Stimulated activated naive CD8-positive, alpha-beta T cell treated with anti-CD3 and anti-CD28 coated beads, Interleukin-15, Interleukin-2, amounts not matched to agents 100 ng/mL and 50 ng/mL, for 24 hours (primary cell): Measurements from ENCODE around the gene CCT6B.
"Not testable (repeated sequence)": the region's sequence is repeated elsewhere in the genome, so short reads cannot be mapped to it uniquely, and the experiment has no call there.

Source experiments
- H3K27ac Mint-ChIP-seq: one replicate; pipeline ENCODE4 v1.8.0; 2021; ENCODE audit warnings: mild to moderate bottlenecking, mixed read lengths
- H3K27me3 Mint-ChIP-seq: one replicate; pipeline ENCODE4 v1.8.0; 2021; ENCODE audit warnings: mixed read lengths
- H3K36me3 Mint-ChIP-seq: one replicate; pipeline ENCODE4 v1.8.0; 2021; ENCODE audit warnings: low read depth, mixed read lengths
- H3K4me1 Mint-ChIP-seq: one replicate; pipeline ENCODE4 v1.8.0; 2021; ENCODE audit warnings: low read depth, mixed read lengths
- H3K4me3 Mint-ChIP-seq: one replicate; pipeline ENCODE4 v1.8.0; 2021; ENCODE audit warnings: mild to moderate bottlenecking, mixed read lengths
- H3K9me3 Mint-ChIP-seq: one replicate; pipeline ENCODE4 v1.8.0; 2021; ENCODE audit warnings: mixed read lengths

CCT6B gene, protein sequence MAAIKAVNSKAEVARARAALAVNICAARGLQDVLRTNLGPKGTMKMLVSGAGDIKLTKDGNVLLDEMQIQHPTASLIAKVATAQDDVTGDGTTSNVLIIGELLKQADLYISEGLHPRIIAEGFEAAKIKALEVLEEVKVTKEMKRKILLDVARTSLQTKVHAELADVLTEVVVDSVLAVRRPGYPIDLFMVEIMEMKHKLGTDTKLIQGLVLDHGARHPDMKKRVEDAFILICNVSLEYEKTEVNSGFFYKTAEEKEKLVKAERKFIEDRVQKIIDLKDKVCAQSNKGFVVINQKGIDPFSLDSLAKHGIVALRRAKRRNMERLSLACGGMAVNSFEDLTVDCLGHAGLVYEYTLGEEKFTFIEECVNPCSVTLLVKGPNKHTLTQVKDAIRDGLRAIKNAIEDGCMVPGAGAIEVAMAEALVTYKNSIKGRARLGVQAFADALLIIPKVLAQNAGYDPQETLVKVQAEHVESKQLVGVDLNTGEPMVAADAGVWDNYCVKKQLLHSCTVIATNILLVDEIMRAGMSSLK

DNA sequence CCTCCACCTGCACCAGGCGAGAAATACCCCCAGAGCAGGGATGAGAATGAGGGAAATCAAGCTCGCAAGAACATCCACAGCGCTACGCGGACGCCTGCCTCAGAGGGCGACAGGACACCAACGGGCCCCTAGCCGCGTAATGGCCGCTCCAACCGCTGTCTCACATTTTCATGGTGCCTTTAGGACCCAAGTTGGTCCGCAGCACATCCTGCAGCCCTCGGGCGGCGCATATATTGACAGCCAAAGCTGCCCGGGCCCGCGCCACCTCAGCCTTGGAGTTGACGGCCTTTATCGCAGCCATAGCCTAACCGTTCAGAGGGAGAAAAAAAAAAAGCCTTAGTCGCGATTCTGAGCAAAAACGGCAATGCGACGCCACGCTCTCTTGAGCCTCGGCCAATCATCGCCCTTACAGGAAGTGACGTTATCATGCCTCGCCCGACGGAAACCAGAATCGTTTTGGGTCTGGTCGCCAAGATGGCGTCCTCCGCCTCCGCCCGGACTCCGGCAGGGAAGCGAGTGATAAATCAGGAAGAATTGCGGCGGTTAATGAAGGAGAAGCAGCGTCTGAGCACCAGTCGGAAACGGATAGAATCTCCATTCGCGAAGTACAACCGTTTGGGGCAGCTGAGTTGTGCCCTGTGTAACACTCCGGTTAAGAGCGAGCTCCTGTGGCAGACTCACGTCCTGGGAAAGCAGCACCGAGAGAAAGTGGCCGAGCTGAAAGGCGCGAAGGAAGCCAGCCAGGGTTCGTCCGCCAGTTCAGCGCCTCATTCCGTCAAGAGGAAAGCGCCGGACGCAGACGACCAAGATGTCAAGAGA lies at the start of gene CCT6B, which contains the start of gene ZNF830:
TSS of gene CCT6B (minus strand) at position 368 of the 819 bp plus-strand sequence. CDS start at position 301, 67 bp downstream.
TSS of gene ZNF830 (plus strand) at position 448 of the 819 bp plus-strand sequence. CDS start at position 475, 27 bp downstream.
- H3K27me3 Mint-ChIP-seq: peaks cover 8% of the 10 kb centered on the region
- peak within 1 kb of the TSS; percentile 100 for H3K4me3 Mint-ChIP-seq
- peaks cover 35% of the 10 kb centered on the region for H3K4me1 Mint-ChIP-seq
- peak within 1 kb of the TSS; percentile 100 for H3K27ac Mint-ChIP-seq
- peaks cover 5% of the 10 kb centered on the region for H3K9me3 Mint-ChIP-seq
- peaks cover 41% of the 10 kb centered on the region for H3K36me3 Mint-ChIP-seq

DNA sequence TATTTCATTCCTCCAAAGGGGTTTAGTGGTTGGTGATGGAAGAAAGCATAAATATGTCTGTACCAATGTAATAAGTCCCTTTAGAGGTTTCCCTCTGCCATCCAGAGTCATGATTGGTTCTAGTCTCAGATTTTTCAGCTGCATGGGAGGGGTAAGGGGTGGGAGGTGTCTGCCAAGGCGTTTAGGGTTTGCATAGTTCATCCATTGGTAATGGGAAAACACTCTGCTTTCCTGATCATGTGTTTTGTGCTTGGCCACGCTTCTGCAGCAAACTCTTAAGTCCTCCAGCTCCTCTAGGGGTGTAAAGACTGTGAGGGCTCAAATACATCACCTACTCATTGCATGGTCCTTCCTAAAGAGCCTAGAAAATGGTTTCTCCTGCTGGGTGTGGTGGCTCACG lies 48.8 kb upstream of the CCT6B start:
- H3K27ac Mint-ChIP-seq: no peak overlapping the region
- no peaks in the 10 kb centered on the region for H3K27me3 Mint-ChIP-seq
- peaks cover 35% of the 10 kb centered on the region for H3K36me3 Mint-ChIP-seq
- no peak overlapping the region for H3K4me3 Mint-ChIP-seq
- H3K9me3 Mint-ChIP-seq: no peaks in the 10 kb centered on the region
- no peaks in the 10 kb centered on the region for H3K4me1 Mint-ChIP-seq

DNA sequence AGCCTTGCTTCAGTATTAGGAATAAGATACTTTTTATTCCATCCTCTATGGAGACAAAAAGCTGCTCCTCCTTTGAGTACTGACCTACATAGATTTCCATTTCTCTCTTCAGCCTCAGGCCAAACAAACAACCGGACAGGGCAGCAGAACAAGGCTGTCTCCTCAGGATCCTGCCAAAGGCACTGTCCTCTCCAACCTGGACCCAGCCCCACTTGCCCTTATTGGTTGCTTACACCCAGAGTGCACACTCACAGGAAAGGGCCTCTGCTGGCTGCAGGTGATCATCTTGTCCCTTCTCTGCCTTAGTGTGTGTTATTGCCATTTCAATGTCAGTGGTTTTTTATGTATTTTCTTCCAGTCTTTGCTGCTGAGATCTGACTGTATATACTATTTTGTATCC lies 45.7 kb upstream of the CCT6B start:
- H3K27me3 Mint-ChIP-seq: no peaks in the 10 kb centered on the region
- no peaks in the 10 kb centered on the region for H3K4me1 Mint-ChIP-seq
- peaks cover 50% of the 10 kb centered on the region for H3K36me3 Mint-ChIP-seq
- H3K4me3 Mint-ChIP-seq: no peak overlapping the region
- no peak overlapping the region for H3K27ac Mint-ChIP-seq
- H3K9me3 Mint-ChIP-seq: no peaks in the 10 kb centered on the region

DNA sequence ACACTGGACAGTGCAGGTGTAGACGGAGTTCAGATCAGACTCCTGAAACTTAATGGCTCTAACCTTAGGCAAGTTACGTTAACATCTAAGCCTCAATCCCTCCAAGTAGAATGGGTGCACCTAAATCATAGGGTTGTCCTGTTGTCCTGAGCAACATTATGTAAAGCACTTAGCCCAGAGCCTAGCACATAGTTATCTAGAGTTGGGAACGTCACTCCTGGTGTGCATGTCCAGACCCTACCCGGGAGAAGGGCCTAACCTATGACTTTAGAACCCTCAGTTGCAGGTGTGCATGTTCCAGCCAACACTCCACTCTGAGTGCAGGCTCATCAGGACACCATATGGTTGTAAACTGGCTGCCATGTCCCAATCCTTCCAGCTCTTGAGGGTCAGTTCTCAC lies 45.1 kb upstream of the CCT6B start:
- Mint-ChIP-seq H3K4me3 (no peak overlapping the region), H3K36me3 (peaks cover 51% of the 10 kb centered on the region), H3K9me3 (no peaks in the 10 kb centered on the region), H3K4me1 (no peaks in the 10 kb centered on the region), H3K27me3 (no peaks in the 10 kb centered on the region), H3K27ac (no peak overlapping the region)

DNA sequence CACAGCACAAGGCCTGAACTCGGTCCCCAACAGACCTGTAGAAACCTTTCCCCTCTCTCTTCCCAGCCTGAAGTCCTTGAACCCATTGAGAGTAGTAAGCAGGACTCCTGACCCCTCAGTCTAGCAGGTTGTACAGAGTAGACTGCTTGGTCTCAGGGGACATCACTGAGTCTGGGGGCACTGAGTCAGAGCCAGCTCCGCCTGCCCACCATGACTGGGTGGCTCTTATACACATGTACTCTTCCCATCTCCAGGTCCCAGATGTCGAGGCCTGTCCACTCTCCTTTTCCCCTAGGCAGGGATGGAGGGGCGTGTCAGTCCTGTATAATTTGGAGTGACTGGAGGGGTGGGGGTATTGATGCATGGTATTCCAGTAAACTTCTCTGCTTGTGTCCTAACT lies 42.5 kb upstream of the CCT6B start:
- Mint-ChIP-seq H3K4me3 (no peak overlapping the region), H3K4me1 (no peaks in the 10 kb centered on the region), H3K27me3 (no peaks in the 10 kb centered on the region), H3K27ac (no peak overlapping the region), H3K36me3 (peaks cover 46% of the 10 kb centered on the region), H3K9me3 (no peaks in the 10 kb centered on the region)

DNA sequence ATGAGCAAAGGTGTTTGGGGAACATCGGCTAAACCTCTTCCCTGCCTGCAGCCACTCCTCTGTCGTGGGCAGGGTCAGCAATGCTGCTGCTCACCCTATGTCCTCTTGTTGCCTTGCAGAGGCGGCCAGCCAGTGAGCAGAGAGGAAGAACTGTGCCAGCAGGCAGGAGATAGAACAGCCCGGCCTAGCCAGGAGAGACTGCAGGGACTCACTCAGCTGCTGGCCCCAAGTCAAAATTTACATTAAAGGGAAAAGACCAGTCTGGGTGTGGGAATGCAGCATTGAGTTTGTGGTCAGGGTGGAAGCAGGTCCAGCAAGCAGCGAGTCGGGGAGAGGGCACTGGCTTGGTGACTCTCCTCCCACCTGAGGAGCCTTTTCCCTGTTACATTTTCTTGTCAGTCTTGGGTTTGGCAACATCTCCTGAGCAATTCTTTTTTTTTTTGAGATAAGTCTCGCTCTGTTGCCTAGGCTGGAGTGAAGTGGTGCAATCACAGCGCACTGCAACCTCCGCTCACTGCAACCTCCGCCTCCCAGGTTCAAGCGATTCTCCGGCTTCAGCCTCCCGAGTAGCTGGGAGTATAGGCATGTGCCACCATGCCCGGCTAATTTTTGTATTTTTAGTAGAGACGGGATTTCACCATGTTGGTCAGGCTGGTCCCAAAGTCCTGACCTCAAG lies 41.8 kb upstream of the CCT6B start:
- H3K36me3 Mint-ChIP-seq: peaks cover 49% of the 10 kb centered on the region
- H3K27ac Mint-ChIP-seq: no peak overlapping the region
- H3K4me3 Mint-ChIP-seq: no peak overlapping the region
- no peaks in the 10 kb centered on the region for H3K27me3 Mint-ChIP-seq
- H3K9me3 Mint-ChIP-seq: no peaks in the 10 kb centered on the region
- H3K4me1 Mint-ChIP-seq: peaks cover 5% of the 10 kb centered on the region

DNA sequence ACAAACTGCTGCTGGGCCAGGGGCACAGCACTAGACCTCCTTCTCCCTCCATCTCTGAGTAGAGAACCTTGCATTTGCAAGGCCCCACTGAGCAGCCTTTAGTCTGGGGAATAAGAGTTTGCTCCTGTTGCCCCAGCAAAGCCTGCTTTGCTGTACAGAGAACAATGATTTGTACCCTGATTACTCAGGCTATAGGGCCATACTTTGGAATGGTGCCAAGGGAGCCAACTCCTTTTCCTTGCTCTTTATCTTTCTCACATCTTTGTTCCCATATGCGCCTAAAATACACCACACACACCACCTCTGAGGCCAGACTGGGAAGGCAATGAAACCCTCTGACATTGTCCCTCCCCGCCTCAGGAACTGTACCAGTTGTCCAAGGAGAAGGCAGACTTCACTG lies 40.3 kb upstream of the CCT6B start:
- Mint-ChIP-seq H3K27me3 (no peaks in the 10 kb centered on the region), H3K9me3 (no peaks in the 10 kb centered on the region), H3K36me3 (peaks cover 50% of the 10 kb centered on the region), H3K27ac (peak overlapping the region; percentile 6), H3K4me3 (no peak overlapping the region), H3K4me1 (peaks cover 5% of the 10 kb centered on the region)

DNA sequence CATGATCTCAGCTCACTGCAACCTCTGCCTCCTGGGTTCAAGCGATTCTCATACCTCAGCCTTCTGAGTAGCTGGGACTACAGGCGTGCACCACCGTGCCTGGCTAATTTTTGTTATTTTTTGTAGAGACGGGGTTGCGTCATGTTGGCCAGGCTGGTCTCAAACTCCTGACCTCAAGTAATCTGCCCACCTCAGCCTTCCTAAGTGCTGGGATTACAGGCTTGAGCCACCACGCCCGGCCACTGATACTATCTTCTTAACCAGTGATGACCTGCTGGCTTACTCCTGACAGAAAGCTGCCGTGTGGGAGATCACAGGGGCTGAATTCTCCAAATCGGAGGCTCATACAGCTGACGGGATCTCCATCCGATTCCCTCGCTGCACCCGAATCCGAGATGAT lies 39.7 kb upstream of the CCT6B start:
- H3K36me3 Mint-ChIP-seq: peaks cover 56% of the 10 kb centered on the region
- H3K9me3 Mint-ChIP-seq, H3K4me1 Mint-ChIP-seq, H3K27me3 Mint-ChIP-seq, H3K4me3 Mint-ChIP-seq, H3K27ac Mint-ChIP-seq: not testable (repeated sequence)

DNA sequence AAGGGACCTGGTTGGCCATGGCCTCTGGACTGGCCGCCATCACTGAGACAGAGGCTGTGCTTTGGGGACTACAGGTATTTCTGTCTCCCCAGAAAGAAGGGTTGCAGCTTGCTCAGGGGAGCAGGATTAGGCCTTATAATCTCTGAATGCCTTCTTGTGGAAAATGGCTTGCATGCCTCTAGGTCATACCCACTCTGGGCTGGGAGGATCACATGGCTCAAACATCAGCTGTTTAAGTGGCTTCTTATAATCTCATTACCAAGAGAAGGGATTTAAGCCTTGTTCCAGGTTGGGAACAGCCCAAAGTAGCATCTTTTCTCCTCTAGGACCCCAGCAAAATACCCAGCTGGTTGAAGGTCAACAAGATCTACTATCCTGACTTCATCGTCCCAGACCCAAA lies 38.2 kb upstream of the CCT6B start:
- Mint-ChIP-seq H3K27me3 (no peaks in the 10 kb centered on the region), H3K4me1 (peaks cover 5% of the 10 kb centered on the region), H3K36me3 (peaks cover 67% of the 10 kb centered on the region), H3K9me3 (no peaks in the 10 kb centered on the region), H3K27ac (no peak overlapping the region), H3K4me3 (no peak overlapping the region)

DNA sequence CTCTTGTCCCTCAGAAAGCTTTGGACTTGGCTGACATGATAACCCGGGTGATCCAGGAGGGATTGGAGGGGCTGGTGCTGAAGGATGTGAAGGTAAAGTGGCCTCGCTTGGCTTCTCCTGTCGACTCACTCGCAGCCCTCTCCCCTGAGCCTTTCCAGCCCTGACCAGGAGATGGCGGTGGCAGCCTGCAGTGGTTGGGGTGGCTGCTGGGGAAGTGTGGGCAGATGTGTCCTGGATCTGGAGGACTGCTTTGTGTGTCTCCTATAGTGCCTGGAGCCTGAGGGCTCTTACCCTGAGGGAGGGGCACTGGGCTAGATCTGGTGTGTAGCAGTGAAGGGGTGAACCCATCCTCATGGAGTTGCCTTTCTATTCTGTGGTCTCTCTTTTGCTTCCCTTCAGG lies 36.9 kb upstream of the CCT6B start:
- Mint-ChIP-seq H3K9me3 (no peaks in the 10 kb centered on the region), H3K36me3 (peaks cover 68% of the 10 kb centered on the region), H3K4me1 (peaks cover 5% of the 10 kb centered on the region), H3K27me3 (no peaks in the 10 kb centered on the region), H3K4me3 (no peak overlapping the region), H3K27ac (peak overlapping the region; percentile 49)

DNA sequence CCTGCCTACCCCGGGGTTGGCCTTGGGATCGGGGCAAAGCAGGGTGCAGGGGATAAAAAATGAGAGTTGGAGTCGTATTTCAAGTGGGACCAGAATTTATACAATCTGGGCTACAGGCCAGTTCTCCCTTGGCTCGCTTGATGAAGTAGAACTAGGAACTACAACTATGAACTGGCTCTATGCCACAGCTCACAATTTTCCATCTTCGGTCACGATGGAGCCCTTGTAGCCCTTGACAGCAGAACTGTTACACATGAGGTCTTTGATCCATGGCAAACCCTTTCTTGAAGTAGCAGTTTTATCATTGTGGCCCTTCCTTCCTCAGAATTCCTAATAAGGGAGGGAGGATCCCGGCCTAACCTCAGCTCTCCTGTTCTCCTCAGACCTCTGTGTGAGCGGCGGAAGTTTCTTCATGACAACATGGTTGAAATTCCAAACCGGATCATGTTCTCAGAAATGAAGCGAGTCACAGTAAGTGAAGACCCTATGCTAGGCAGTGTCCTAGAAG lies 36.1 kb upstream of the CCT6B start:
- Mint-ChIP-seq H3K4me3 (no peak overlapping the region), H3K9me3 (no peaks in the 10 kb centered on the region), H3K27ac (no peak overlapping the region), H3K27me3 (no peaks in the 10 kb centered on the region), H3K36me3 (peaks cover 70% of the 10 kb centered on the region), H3K4me1 (peaks cover 5% of the 10 kb centered on the region)

DNA sequence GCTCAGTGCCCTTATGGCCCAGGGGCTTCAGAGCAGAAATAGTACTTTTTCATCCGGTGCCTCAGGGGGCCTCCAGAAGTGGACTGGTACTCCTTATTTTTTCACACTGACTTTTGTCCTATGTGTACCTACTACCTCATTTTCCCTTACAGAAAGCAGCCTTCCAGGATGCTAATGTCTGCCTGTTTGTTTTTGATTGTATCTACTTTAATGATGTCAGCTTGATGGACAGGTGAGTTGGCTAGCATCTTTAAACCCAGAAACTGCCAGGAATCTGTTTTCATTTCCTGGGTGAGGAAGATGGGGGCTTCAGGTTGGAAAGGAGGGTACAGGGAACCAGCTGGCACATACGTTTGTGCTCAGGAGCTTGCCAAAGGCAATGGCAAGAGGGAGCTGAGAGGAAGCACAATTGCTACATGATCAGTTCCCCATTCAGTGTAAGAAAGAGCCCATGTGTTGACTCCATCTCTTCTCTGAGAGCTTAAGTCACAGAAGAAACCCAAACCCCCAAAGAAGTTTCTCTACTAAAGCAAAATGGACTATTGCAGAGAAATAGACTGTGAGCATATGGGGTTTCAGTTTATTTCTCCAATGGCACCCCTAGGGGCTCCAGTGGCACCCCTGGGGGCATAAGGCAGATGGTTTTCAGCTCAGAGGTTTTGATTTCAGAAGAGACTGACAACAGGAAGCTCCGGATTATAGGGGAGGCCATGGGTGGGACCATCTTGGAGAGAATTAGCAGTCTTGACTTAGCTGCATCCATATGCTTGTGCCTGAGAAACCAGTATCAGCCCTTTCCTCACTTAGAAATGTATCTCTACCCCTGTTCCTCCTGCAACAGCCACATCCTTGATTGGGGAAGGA lies 35.4 kb upstream of the CCT6B start:
- no peak overlapping the region for H3K4me3 Mint-ChIP-seq
- peaks cover 71% of the 10 kb centered on the region for H3K36me3 Mint-ChIP-seq
- no peaks in the 10 kb centered on the region for H3K27me3 Mint-ChIP-seq
- H3K4me1 Mint-ChIP-seq: peaks cover 5% of the 10 kb centered on the region
- no peak overlapping the region for H3K27ac Mint-ChIP-seq
- H3K9me3 Mint-ChIP-seq: no peaks in the 10 kb centered on the region

DNA sequence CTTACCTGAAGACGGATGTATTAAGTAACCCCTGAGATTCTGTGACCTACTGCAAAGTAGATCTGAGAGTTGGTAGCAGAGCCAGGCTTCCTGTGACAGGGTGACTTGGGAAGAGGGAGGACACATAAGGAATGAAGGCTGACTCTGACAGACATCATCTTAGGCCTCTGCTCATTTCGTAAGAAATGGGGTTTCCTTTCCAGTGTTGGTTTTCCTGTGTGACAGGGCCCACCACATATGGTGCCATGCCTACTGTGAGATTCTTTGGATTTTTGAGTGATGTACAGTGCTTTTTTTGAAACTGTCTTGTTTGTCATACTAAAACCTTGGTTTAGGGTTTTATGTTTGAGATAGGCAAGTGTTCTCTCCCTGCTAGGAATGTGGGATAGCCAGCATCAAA lies 31.8 kb upstream of the CCT6B start:
- H3K36me3 Mint-ChIP-seq: peaks cover 80% of the 10 kb centered on the region

DNA sequence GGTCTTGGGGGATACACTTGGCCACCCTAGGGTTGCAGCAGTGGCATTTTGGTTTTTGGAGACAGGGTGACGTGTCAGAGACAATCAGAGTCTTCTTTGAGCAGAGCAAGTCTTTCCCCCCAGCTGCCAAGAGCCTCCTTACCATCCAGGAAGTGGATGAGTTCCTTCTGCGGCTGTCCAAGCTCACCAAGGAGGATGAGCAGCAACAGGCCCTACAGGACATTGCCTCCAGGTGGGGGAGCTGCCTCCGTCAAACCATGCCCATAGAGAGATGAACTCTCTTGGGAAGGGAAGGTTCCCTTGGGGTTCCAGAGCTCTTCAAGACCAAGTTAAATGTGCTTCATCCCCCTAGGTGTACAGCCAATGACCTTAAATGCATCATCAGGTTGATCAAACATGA lies 30.3 kb upstream of the CCT6B start:
- Mint-ChIP-seq H3K27me3 (no peaks in the 10 kb centered on the region), H3K4me3 (no peak overlapping the region), H3K4me1 (peaks cover 3% of the 10 kb centered on the region), H3K36me3 (peaks cover 81% of the 10 kb centered on the region), H3K27ac (no peak overlapping the region), H3K9me3 (no peaks in the 10 kb centered on the region)

More for the DNA sequence above, 31.8 kb upstream of the CCT6B start:
- no peak overlapping the region for H3K27ac Mint-ChIP-seq
- no peak overlapping the region for H3K4me3 Mint-ChIP-seq
- H3K4me1 Mint-ChIP-seq: no peaks in the 10 kb centered on the region
- H3K9me3 Mint-ChIP-seq: no peaks in the 10 kb centered on the region
- no peaks in the 10 kb centered on the region for H3K27me3 Mint-ChIP-seq
